Measurements from ENCODE around the gene PCDH15. TPM values are rescaled to one million over a fixed set of nuclear protein-coding genes. Genes with fewer than 3 reads are reported as not detected.
A peak's percentile ranks its signal among the peaks of the same experiment; 100 is the strongest.
"Not testable (repeated sequence)": the region's sequence is repeated elsewhere in the genome, so short reads cannot be mapped to it uniquely, and the experiment has no call there.

The PCDH15 gene
- total RNA-seq, 1 experiment from 2014 or later, result 0.59 TPM

GRCh38 chr10:54394598-54394997, 406.4 kb downstream of the PCDH15 start:
- TF ChIP-seq TEAD1 (CRISPR knock-in tag; IDR thresholded peaks at IDR 0.05), result peak; percentile 70
- peak overlapping the region; percentile 48 for H3K4me3 Mint-ChIP-seq
- DNase-seq (ENCODE audit: low spot score) (peak; percentile 64), ATAC-seq (peak; percentile 36; the same call in 1 of the 2 replicates)
- peak overlapping the region; percentile 97 for H3K27ac Mint-ChIP-seq
- POLR2A ChIA-PET; CTCF ChIA-PET; H3K27me3 Mint-ChIP-seq (ENCODE audit: low read depth): not testable (repeated sequence)
- H3K4me1 Mint-ChIP-seq, result peaks cover 41% of the 10 kb centered on the region
- H3K36me3 Mint-ChIP-seq, result peaks cover 12% of the 10 kb centered on the region
- H3K9me3 Mint-ChIP-seq, result peaks cover 22% of the 10 kb centered on the region

- no peak for TF ChIP-seq RELA (CRISPR knock-in tag; IDR thresholded peaks at IDR 0.05; ENCODE audit: borderline replicate concordance)
- TF ChIP-seq TCF7 (CRISPR knock-in tag; IDR thresholded peaks at IDR 0.05; ENCODE audit: low read depth), result no peak
- no peak for TF ChIP-seq CREB1 (CRISPR knock-in tag; IDR thresholded peaks at IDR 0.05)
- no peak for TF ChIP-seq ZNF232 (CRISPR knock-in tag; IDR thresholded peaks at IDR 0.05)
- no peak for TF ChIP-seq ZNF396 (CRISPR knock-in tag; IDR thresholded peaks at IDR 0.05; ENCODE audit: borderline replicate concordance)
- TF ChIP-seq E2F4 (CRISPR knock-in tag; IDR thresholded peaks at IDR 0.05; ENCODE audit: borderline replicate concordance, low read depth), result no peak
- no peak for TF ChIP-seq IRF2 (CRISPR knock-in tag; IDR thresholded peaks at IDR 0.05; ENCODE audit: borderline replicate concordance, low read depth)
- TF ChIP-seq ZNF317 (CRISPR knock-in tag; IDR thresholded peaks at IDR 0.05; ENCODE audit: borderline replicate concordance, low read depth), result no peak
- no peak for TF ChIP-seq USF2 (CRISPR knock-in tag; IDR thresholded peaks at IDR 0.05)
- TF ChIP-seq SP1 (CRISPR knock-in tag; conservative IDR thresholded peaks at IDR 0.05), result no peak
- TF ChIP-seq GABPB1 (CRISPR knock-in tag; IDR thresholded peaks at IDR 0.05), result no peak
- TF ChIP-seq USF1 (CRISPR knock-in tag; IDR thresholded peaks at IDR 0.05), result no peak
- no peaks in the 10 kb centered on the region for H3K27me3 Mint-ChIP-seq (ENCODE audit: low read depth)
- CTCF ChIA-PET, result no interaction called here
- H3K9me3 Mint-ChIP-seq, result no peaks in the 10 kb centered on the region
- DNase-seq (ENCODE audit: low spot score) (no peak), ATAC-seq (no peak)
- H3K4me1 Mint-ChIP-seq, result no peaks in the 10 kb centered on the region
- no peak overlapping the region for H3K4me3 Mint-ChIP-seq
- H3K36me3 Mint-ChIP-seq, result no peaks in the 10 kb centered on the region
- no peak overlapping the region for H3K27ac Mint-ChIP-seq
- POLR2A ChIA-PET, result no interaction called here
These were observed 428.9 kb downstream of the PCDH15 start for GRCh38 chr10:54372179-54372578.

GRCh38 chr10:54368984-54369383, 432.0 kb downstream of the PCDH15 start:
- TF ChIP-seq FOXK1 (CRISPR knock-in tag; IDR thresholded peaks at IDR 0.05) (no peak), SOX15 (CRISPR knock-in tag; IDR thresholded peaks at IDR 0.05) (no peak), MXD4 (CRISPR knock-in tag; IDR thresholded peaks at IDR 0.05; ENCODE audit: borderline replicate concordance) (no peak), NR2C2 (CRISPR knock-in tag; IDR thresholded peaks at IDR 0.05) (no peak), ZBTB21 (CRISPR knock-in tag; IDR thresholded peaks at IDR 0.05; ENCODE audit: borderline replicate concordance) (no peak), ATF2 (CRISPR knock-in tag; IDR thresholded peaks at IDR 0.05; ENCODE audit: borderline replicate concordance, low read depth) (no peak), GTF2I (CRISPR knock-in tag; conservative IDR thresholded peaks at IDR 0.05) (no peak), ZMAT4 (CRISPR knock-in tag; IDR thresholded peaks at IDR 0.05) (no peak), ZNF317 (CRISPR knock-in tag; IDR thresholded peaks at IDR 0.05; ENCODE audit: borderline replicate concordance, low read depth) (no peak), ZBTB43 (CRISPR knock-in tag; IDR thresholded peaks at IDR 0.05) (no peak), NFATC4 (CRISPR knock-in tag; IDR thresholded peaks at IDR 0.05) (no peak), SP1 (CRISPR knock-in tag; conservative IDR thresholded peaks at IDR 0.05) (no peak), PREB (CRISPR knock-in tag; IDR thresholded peaks at IDR 0.05; ENCODE audit: borderline replicate concordance) (no peak), NR3C1 (CRISPR knock-in tag; conservative IDR thresholded peaks at IDR 0.05; ENCODE audit: low read depth) (no peak), CREM (CRISPR knock-in tag; IDR thresholded peaks at IDR 0.05) (no peak), FOXP1 (CRISPR knock-in tag; IDR thresholded peaks at IDR 0.05; ENCODE audit: borderline replicate concordance) (no peak)
- H3K4me1 Mint-ChIP-seq, result no peaks in the 10 kb centered on the region
- H3K9me3 Mint-ChIP-seq, result no peaks in the 10 kb centered on the region
- ChIA-PET CTCF (no interaction called here), POLR2A (no interaction called here)
- no peaks in the 10 kb centered on the region for H3K36me3 Mint-ChIP-seq
- no peak overlapping the region for H3K4me3 Mint-ChIP-seq
- H3K27me3 Mint-ChIP-seq (ENCODE audit: low read depth), result no peaks in the 10 kb centered on the region
- H3K27ac Mint-ChIP-seq, result no peak overlapping the region
- peak; percentile 65; the same call in 1 of the 2 replicates for ATAC-seq
- no peak for DNase-seq (ENCODE audit: low spot score)

Measured in WTC11 (cell line).